ENCODE measurements around the gene COL20A1.

The COL20A1 gene

DNA sequence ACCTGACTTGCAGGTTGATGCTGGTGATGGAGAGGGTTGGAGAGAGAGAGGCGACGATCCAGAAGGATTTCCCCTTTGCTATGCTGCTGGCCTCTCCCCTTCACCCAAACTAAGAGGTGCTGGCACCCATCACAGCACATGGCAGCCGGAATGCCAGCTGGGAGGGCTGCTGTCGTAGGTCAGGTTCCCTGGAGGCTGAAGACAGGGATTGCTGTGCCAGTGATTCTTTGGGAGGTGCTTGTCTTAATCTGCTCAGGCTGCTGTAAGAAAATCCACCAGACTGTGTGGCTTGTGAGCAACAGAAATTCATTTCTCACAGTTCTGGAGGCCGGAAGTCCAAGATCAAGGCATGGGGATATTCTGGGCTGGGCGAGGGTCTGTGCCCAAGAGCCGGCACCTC, 24.7 kb upstream of the COL20A1 start:
- POLR2A ChIA-PET: no interaction called here
- no peak for DNase-seq (ENCODE audit: low read depth, low spot score)
- TF ChIP-seq, protein P1, sequence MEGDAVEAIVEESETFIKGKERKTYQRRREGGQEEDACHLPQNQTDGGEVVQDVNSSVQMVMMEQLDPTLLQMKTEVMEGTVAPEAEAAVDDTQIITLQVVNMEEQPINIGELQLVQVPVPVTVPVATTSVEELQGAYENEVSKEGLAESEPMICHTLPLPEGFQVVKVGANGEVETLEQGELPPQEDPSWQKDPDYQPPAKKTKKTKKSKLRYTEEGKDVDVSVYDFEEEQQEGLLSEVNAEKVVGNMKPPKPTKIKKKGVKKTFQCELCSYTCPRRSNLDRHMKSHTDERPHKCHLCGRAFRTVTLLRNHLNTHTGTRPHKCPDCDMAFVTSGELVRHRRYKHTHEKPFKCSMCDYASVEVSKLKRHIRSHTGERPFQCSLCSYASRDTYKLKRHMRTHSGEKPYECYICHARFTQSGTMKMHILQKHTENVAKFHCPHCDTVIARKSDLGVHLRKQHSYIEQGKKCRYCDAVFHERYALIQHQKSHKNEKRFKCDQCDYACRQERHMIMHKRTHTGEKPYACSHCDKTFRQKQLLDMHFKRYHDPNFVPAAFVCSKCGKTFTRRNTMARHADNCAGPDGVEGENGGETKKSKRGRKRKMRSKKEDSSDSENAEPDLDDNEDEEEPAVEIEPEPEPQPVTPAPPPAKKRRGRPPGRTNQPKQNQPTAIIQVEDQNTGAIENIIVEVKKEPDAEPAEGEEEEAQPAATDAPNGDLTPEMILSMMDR (IDR thresholded peaks at IDR 0.05; ENCODE audit: insufficient read depth, low read length, missing control alignments): no peak
- CTCF ChIA-PET: interaction anchor here (16.0 kb wide), 1 partner anchor 44 kb away, joined by 142 read pairs; no protein-coding TSS in a partner anchor
- H3K4me3 ChIP-seq (ENCODE audit: low read depth, low read length): no peak overlapping the region

DNA sequence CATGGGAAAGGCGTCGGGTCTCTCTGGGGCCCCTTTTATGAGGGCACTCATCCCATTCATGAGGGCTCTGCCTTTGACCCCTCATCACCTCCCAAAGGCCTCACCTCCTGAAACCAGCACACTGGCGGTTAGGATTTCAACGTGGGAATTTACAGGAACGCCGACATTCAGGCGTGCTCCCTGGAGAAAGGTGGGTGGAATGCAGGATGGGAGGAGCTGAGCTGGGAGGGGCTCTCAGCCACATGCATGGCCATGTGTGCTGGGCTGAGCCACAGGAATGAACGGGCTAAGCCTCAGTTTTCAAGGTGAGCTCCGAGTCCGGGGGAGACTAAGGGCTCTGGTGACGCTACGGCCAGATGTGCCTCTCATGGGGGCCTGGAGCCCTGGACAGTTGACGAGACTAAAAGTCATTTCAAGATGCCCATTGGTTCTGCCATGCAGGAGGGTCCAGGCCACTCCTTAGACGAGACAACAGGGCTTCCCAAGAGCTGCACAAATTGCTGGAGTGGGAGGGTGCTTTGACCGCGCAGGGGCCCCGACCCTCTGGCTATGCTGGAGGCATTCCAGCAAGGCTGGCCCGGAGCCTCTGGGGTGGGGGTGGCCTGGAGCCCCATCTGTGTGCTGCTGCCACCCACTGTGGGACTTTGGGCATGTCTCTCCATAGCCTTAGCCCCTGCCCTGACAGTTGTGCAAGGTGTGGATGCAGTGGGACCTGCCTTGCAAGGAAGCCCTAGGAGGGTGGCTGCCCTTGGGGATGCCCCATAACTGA, 24.1 kb upstream of the COL20A1 start:
- H3K4me3 ChIP-seq (ENCODE audit: low read depth, low read length): no peak overlapping the region
- CTCF ChIA-PET: interaction anchor here (0.7 to 16.0 kb wide), 3 partner anchors 22 to 45 kb away, joined by 3 to 142 read pairs (median 8); no protein-coding TSS in a partner anchor
- DNase-seq (ENCODE audit: low read depth, low spot score): no peak
- TF ChIP-seq, protein P1 (IDR thresholded peaks at IDR 0.05; ENCODE audit: insufficient read depth, low read length, missing control alignments): no peak
- POLR2A ChIA-PET: no interaction called here

DNA sequence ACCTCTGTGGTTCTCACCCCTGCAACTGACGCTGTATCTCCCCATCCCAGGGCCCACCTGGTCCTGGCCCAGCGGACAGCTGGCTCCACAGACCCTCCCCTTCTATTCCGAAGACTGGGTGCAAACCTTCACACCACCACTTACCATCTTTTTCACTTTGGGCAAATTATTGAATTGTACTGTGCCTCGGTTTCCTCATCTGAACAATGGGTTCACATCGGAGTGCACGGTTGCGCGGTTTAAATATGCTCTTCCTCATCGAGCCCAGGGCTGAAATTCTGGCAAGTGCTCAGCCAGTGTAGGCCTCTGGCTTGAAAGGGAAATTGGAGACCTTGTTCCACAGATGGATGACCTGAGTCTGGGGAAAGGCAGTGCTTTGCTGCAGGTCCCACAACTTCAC, 23.3 kb upstream of the COL20A1 start:
- ChIA-PET POLR2A (no interaction called here), CTCF (interaction anchor here (2.1 to 16.0 kb wide), 2 partner anchors 22 to 45 kb away, joined by 8 to 142 read pairs; no protein-coding TSS in a partner anchor)
- no peak overlapping the region for H3K4me3 ChIP-seq (ENCODE audit: low read depth, low read length)

DNA sequence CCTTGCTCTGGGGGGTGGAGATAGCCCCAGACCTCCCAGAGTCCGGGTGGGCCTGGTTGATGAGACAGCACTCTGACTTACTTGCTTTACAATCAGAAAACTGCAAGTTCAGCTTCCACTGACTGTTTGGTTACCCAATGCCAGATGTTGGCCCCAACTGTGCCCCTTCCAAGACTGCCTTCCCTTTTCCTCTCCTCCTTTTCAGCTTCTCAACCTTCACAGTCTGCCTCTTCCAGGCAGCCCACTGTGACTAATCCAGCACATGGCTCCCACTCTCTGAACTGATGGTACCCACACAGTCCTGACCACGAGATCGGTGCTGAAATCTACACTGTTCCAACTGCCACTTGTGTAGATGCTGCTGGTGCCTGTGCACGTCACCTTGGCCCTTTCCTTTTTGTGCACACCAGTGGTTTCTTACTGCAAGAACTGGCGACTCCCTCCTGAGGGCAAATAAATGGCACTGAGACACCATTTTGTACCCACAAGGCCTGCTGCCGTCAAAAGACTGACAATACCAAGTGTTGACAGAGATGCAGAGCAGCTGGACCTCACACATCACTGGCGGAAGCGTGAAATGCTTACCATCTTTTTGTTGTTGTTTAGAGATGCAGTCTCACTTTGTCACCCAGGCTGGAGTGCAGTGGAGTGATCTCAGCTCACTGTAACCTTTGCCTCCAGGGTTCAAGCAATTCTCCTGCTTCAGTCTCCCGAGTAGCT, 22.2 kb upstream of the COL20A1 start:
- DNase-seq (ENCODE audit: low read depth, low spot score): no peak
- no peak overlapping the region; the same call in 1 of the 2 replicates for H3K4me3 ChIP-seq (ENCODE audit: low read depth, low read length)
- ChIA-PET POLR2A (no interaction called here), CTCF (interaction anchor here (0.9 to 16.0 kb wide), 4 partner anchors 21 to 46 kb away, joined by 4 to 142 read pairs (median 6); no protein-coding TSS in a partner anchor)
- TF ChIP-seq, protein P1 (IDR thresholded peaks at IDR 0.05; ENCODE audit: insufficient read depth, low read length, missing control alignments): no peak

More for the DNA sequence above, 23.3 kb upstream of the COL20A1 start:
- DNase-seq (ENCODE audit: low read depth, low spot score): no peak
- TF ChIP-seq, protein P1 (IDR thresholded peaks at IDR 0.05; ENCODE audit: insufficient read depth, low read length, missing control alignments): no peak

DNA sequence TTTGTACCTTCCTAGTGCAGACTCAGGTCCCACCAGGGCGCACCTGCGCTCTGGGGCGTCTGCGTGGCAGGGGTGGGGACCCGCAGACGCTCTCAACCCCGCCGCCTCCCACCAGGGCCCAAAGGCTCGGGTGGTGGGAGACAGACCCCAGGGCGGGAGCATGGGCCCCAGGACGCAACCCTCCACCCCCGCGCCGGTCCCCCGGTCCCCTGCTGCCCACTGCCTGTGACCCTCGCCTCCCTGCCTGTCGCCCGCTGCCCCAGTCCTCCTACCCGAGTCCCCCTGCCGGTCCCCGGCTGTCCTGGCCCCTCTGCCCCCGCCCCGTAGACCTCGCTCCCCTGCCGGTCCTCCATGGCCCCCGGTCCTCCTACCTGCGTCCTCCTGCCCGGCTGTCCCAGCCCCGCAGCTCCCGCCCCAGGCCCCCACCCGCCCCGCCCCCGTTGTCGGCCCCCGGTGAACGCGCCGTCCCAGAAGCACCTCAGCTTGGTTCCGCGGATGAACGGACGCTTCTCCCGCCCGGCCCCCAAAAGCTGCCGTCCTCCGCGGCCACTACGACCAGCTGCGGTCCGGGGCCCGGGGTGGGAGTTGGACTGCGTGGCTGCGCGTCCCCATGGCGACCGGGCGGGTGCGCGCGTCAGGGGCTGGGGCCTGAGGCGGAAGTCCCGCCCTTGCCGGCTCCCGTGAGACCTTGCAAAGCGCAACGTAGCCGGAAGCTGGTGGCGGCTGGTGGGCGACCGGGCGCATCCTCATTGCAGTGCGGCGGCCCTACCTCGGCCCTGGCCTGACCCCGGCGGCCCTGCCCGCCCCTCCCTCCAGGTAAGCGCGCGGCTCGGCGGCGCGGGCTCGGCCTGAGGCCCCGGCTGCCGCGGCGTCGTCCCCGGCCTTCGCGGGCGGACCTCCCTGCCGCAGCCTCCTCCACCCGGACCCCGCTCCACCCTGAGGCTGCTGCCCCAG, 20.6 kb upstream of the COL20A1 start, which contains the start of gene ARFGAP1:
TSS of gene ARFGAP1 (plus strand) at position 709 of the 954 bp plus-strand sequence. CDS start 2,768 bp downstream, outside the sequence.
- ChIA-PET POLR2A (interaction anchor here (0.7 to 1.4 kb wide), 8 partner anchors 12 to 249 kb away, joined by 3 to 5 read pairs (median 4); partner anchors contain the start of gene PPDPF), CTCF (interaction anchor here (0.8 to 16.0 kb wide), 10 partner anchors 8 to 105 kb away, joined by 3 to 142 read pairs (median 4); no protein-coding TSS in a partner anchor)
- peak within 1 kb of the TSS; percentile 94 for H3K4me3 ChIP-seq (ENCODE audit: low read depth, low read length)
- DNase-seq (ENCODE audit: low read depth, low spot score): peak; percentile 19
- TF ChIP-seq, protein P1 (IDR thresholded peaks at IDR 0.05; ENCODE audit: insufficient read depth, low read length, missing control alignments): no peak
